Left lung (tissue), 10 donors: ENCODE results near the gene TFRC. TPM values are rescaled to one million over a fixed set of nuclear protein-coding genes. Genes with fewer than 3 reads are reported as not detected.
"Not testable (repeated sequence)": the region's sequence is repeated elsewhere in the genome, so short reads cannot be mapped to it uniquely, and the experiment has no call there.

Experiments
- ATAC-seq: fragments of 200-7000 bp; cut with Tn5 transposase; one replicate; pipeline ENCODE4 v1.9.1; 2020; ENCODE audit warnings: moderate library complexity
- DNase-seq, 4 donors: peaks; one replicate each; pipeline ENCODE4 v3.0.0-alpha.2; 2013 to 2020
- H3K27ac ChIP-seq, 2 donors: fragments of 200-600 bp; sonication (generic) in 1 of 2; one replicate each; pipeline versions ENCODE4 v1.5.0 to v1.8.0; 2020 to 2021
- H3K27me3 ChIP-seq, 2 donors: fragments of 200-600 bp; sonication (generic) in 1 of 2; one replicate each; pipeline versions ENCODE4 v1.5.0 to v1.8.0; 2020 to 2021
- H3K36me3 ChIP-seq, 2 donors: fragments of 200-600 bp; sonication (generic) in 1 of 2; one replicate each; pipeline versions ENCODE4 v1.5.0 to v1.8.0; 2020 to 2021
- H3K4me1 ChIP-seq, 2 donors: fragments of 200-600 bp; one replicate each; pipeline ENCODE4 v1.8.0; 2021
- H3K4me3 ChIP-seq, 2 donors: fragments of 200-600 bp; sonication (generic) in 1 of 2; one replicate each; pipeline versions ENCODE4 v1.5.0 to v1.8.0; 2020 to 2021; ENCODE audit warnings: mild to moderate bottlenecking in 1 of 2
- H3K9me3 ChIP-seq, 2 donors: fragments of 200-600 bp; sonication (generic) in 1 of 2; one replicate each; pipeline versions ENCODE4 v1.5.0 to v1.8.0; 2020 to 2021
- intact Hi-C, 2 donors: fragments of 100-400 bp; cut with DNase I; formaldehyde crosslinking; loops; one replicate each; pipeline versions ENCODE4 v1.11.2 to v1.14.2; 2022
- polyA plus RNA-seq, 6 donors: library from polyadenylated mRNA; unstranded; fragments of 120-200 nt; gene quantifications; one replicate each; pipeline ENCODE4 v1.2.1, GENCODE V29; 2013; ENCODE audit not compliant: insufficient read length in 6 of 6
- total RNA-seq, 2 donors: library from RNA; stranded (reverse); fragmentation: NEBNext Ultra II Directional; extraction: Animal tissue kit (Norgen Biotek cat#: 25700); gene quantifications; one replicate each; pipeline ENCODE4 v1.2.1, GENCODE V29; 2021
- TF ChIP-seq, protein P1 (sequence below), 2 donors: fragments of 200-600 bp; sonication (generic) in 1 of 2; IDR thresholded peaks; one replicate each; pipeline versions ENCODE4 v1.5.0 to v1.8.0; 2021; ENCODE audit warnings: antibody characterized with exemption in 2 of 2
- donor health status: DM: no; HTN: yes; CAD: no.
- donor health status: DM: no; HTN: no; CAD: no.

Gene TFRC
- total and polyA plus RNA-seq, 8 donors: 41.4 to 327 (median 47.6) TPM

DNA sequence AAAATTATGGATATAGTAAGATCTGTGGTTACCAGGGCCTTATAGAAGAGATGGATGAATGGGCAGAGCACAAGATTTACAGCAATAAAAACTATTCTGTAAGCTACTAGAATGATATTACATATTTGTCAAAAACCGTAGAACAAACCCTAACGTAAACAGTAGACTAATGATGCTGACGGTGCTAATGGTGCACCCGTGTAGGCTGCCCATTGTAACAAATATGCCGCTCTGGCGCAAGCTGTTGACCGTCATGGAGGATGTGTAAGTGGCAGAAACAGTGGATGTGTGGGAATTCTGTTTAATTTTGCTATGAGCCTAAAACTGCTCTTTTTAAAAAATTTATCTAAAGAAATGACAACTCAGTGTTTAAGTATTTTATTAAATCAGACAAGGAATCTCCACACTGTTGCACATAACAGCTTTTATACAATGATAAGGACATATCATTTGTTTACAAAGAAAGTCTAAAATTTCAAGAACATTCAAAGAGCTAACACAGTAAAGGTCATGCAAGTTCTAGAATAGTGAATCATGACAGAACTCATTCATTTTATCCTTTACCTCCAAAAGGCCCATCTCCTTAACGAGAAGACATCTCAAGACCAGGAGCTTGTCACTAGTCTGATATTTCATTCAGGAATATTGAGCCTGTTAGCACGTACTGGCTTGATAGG lies 32.8 kb downstream of the TFRC start:
- ATAC-seq (no peak), DNase-seq (no peak)
- peaks cover 3 to 67% of the 10 kb centered on the region in 2 donors for H3K36me3 ChIP-seq
- intact Hi-C loops: no loop called here
- no peak overlapping the region for H3K4me3 ChIP-seq
- H3K9me3 ChIP-seq: no peaks in the 10 kb centered on the region
- no peaks in the 10 kb centered on the region for H3K27me3 ChIP-seq
- no peaks in the 10 kb centered on the region for H3K4me1 ChIP-seq
- TF ChIP-seq, protein P1, sequence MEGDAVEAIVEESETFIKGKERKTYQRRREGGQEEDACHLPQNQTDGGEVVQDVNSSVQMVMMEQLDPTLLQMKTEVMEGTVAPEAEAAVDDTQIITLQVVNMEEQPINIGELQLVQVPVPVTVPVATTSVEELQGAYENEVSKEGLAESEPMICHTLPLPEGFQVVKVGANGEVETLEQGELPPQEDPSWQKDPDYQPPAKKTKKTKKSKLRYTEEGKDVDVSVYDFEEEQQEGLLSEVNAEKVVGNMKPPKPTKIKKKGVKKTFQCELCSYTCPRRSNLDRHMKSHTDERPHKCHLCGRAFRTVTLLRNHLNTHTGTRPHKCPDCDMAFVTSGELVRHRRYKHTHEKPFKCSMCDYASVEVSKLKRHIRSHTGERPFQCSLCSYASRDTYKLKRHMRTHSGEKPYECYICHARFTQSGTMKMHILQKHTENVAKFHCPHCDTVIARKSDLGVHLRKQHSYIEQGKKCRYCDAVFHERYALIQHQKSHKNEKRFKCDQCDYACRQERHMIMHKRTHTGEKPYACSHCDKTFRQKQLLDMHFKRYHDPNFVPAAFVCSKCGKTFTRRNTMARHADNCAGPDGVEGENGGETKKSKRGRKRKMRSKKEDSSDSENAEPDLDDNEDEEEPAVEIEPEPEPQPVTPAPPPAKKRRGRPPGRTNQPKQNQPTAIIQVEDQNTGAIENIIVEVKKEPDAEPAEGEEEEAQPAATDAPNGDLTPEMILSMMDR (IDR thresholded peaks at IDR 0.05): no peak
- H3K27ac ChIP-seq: no peak overlapping the region

DNA sequence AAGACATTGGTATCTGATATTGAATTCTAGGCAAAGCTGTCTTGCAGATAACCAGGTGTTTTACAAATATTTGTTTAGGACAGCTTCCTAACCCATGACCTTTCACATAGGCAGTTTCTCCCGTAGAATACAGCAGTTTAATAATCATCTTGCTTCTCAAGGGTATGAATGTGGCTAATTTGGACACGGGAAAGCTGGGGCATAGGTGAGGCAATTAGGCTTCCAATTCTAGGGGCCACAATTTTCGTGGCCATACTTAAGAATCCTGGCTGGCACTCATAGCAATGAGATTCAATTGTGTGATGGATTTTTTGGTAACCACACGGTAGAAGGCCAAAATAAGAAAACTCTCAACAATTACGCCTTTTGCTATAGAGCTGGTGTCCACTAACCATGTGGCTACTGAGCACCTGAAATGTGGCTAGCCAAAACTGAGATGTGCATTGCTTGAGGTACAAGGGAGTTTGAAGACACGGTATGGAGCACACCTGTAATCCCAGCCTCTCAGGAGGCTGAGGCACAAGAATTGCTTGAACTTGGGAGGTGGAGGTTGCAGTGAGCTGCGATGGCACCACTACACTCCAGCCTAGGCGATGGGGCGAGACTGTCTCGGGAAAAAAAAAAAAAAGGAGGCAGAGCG lies 34.4 kb downstream of the TFRC start:
- Histone ChIP-seq H3K36me3 (peaks cover 0 to 52% of the 10 kb centered on the region in 2 donors), H3K27ac (no peak overlapping the region), H3K4me1 (no peaks in the 10 kb centered on the region), H3K27me3 (no peaks in the 10 kb centered on the region), H3K9me3 (no peaks in the 10 kb centered on the region), H3K4me3 (no peak overlapping the region)
- intact Hi-C loops: no loop called here
- TF ChIP-seq, protein P1 (IDR thresholded peaks at IDR 0.05): no peak
- ATAC-seq (no peak), DNase-seq (no peak)

DNA sequence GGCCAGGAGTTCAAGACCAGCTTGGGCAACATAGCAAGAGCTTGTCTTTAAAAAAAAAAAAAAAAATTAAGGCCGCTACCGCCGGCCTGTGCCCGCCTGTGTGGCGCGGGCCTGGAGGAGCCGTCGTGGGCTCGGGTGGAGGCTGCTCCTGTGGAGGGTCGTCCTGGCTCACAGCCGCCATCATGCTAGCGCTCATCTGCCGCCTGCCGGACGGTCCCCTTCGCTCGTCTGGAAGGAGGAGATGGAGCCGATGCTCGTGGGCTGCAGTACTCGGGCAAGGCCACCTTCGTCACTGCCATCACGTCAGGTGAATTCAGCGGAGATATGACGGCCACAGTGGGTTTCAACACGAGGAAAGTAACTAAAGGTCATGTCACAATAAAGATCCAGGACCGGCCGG lies 37.4 kb downstream of the TFRC start:
- no peak overlapping the region for H3K27ac ChIP-seq
- H3K4me3 ChIP-seq: no peak overlapping the region
- no peaks in the 10 kb centered on the region for H3K27me3 ChIP-seq
- peaks cover 0 to 4% of the 10 kb centered on the region in 2 donors for H3K9me3 ChIP-seq
- DNase-seq: no peak
- TF ChIP-seq, protein P1 (IDR thresholded peaks at IDR 0.05): no peak
- intact Hi-C loops: no loop called here
- peaks cover 0 to 22% of the 10 kb centered on the region in 2 donors for H3K36me3 ChIP-seq
- ATAC-seq: no peak
- H3K4me1 ChIP-seq: no peaks in the 10 kb centered on the region

DNA sequence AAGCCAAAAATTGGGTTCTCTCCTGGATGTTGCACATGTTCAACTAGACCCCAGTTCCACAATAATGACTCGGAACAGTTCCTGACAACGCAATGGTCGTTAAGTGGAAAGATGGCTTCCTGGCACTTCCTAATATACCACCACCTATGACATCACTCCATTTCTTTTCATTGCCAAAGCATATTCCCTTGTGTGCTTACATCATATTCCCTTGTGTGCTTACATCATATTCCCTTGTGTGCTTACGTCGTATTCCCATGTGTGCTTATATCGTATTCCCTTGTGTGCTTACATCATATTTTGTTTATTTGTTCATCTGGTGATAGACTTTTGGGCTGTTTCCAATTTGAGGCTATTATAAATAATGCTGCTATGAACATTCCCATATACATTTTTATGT lies 39.2 kb downstream of the TFRC start:
- no peak for ATAC-seq
- TF ChIP-seq, protein P1 (IDR thresholded peaks at IDR 0.05): no peak

DNA sequence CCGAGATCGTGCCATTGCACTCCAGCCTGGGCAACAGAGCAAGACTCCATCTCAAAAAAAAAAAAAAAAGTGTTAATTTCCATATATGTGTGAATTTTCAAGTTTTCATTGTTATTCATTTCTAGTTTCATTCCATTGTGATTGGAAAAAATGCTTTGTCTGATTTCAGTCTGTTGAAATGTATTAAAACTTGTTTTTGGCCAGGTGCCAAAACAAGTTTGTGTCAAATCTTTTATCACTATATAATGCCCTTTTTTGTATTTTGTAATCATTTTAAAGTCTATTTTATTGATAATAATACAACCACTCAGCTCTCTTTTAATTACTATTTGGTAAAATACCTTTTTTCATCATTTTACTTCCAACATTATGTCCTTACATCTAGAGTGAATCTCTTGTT lies 42.5 kb downstream of the TFRC start:
- Histone ChIP-seq H3K4me3 (no peak overlapping the region), H3K4me1 (no peaks in the 10 kb centered on the region), H3K27me3 (no peaks in the 10 kb centered on the region), H3K9me3 (peaks cover 0 to 6% of the 10 kb centered on the region in 2 donors), H3K27ac (no peak overlapping the region), H3K36me3 (peaks cover 0 to 1% of the 10 kb centered on the region in 2 donors)
- DNase-seq: no peak
- intact Hi-C loops: no loop called here
- TF ChIP-seq, protein P1 (IDR thresholded peaks at IDR 0.05): no peak
- ATAC-seq: no peak

More for the DNA sequence above, 39.2 kb downstream of the TFRC start:
- no peaks in the 10 kb centered on the region for H3K27me3 ChIP-seq
- no peak overlapping the region for H3K27ac ChIP-seq
- H3K4me1 ChIP-seq: no peaks in the 10 kb centered on the region
- DNase-seq: no peak
- peaks cover 0 to 4% of the 10 kb centered on the region in 2 donors for H3K9me3 ChIP-seq
- peaks cover 0 to 5% of the 10 kb centered on the region in 2 donors for H3K36me3 ChIP-seq
- intact Hi-C loops: no loop called here
- H3K4me3 ChIP-seq: no peak overlapping the region

DNA sequence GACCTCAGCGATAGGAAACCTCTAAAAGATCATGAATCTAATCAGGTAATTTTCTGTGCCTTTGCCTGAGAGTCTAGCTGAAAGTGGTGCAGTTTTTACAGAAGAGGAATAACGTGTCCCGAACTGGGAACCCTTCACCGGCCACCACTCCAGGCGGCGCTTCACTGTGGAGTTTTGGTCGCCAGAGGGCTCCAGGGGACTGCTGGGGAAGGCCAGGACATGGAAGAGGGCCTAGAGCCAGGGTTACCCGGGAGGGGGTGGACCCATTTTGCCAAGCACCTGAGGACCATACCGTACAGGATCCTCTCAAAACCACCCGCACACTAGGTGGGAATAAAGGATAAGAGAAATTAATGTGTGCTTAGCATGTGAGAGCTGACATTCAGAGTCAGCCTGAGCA lies 55.8 kb downstream of the TFRC start:
- H3K4me1 ChIP-seq, H3K36me3 ChIP-seq, H3K27ac ChIP-seq, intact Hi-C loops, H3K9me3 ChIP-seq, H3K4me3 ChIP-seq: not testable (repeated sequence)
- H3K27me3 ChIP-seq: peaks cover 0 to 17% of the 10 kb centered on the region in 2 donors
- ATAC-seq: peak; percentile 65
- DNase-seq: peak in 1 of 4 donors; percentile 2
